Omental fat pad (tissue), 4 donors: ENCODE results near the gene PAX3. TPM values are rescaled to one million over a fixed set of nuclear protein-coding genes. Genes with fewer than 3 reads are reported as not detected.

Experiments used
- ATAC-seq: fragments of 150-250 bp; one replicate; pipeline ENCODE4 v1.9.1; 2016; ENCODE audit warnings: mild to moderate bottlenecking, moderate library complexity; ENCODE audit not compliant: low FRiP score
- DNase-seq: peaks from one replicate; pipeline ENCODE4 v3.0.0-alpha.2; 2019; ENCODE audit warnings: low spot score
- CTCF ChIP-seq, 3 donors: fragments of 450-650 bp; IDR thresholded peaks; one replicate each; pipeline ENCODE4 v1.5.1; 2016 to 2017; ENCODE audit warnings: antibody characterized with exemption in 3 of 3, mild to moderate bottlenecking in 3 of 3, moderate library complexity in 2 of 3
- total RNA-seq, 4 donors: library from RNA; depleted of rRNA; stranded (reverse); fragments of >200 nt; gene quantifications; one replicate each; pipeline ENCODE4 v1.1.0, GENCODE V29; 2016

Gene PAX3
- total RNA-seq, 4 donors from 2014 or later = not detected

- ATAC-seq (no peak), DNase-seq (no peak)
- no peak for TF ChIP-seq CTCF (IDR thresholded peaks at IDR 0.05)
These were observed 11.0 kb upstream of the PAX3 start for GRCh38 chr2:222309766-222310165.

DNA sequence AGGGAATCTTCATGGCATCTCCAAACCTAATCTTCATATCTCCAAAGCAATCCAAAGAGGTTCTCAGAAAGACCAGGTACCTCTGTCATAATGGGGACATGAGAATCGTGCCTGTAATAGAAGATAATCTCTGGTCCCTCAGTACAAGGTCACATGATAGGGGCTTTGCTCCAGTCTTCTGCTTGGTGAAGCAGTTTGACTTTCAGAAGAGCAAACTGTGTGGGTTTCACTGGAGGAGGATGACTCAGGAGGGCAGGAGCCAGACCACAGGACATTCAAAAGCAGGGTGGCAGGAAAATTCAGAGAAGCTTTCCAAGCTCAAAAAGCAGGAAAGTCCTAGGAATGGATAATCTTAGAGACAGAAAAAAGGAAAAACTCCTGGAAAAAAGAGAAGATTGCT, 10.6 kb upstream of the PAX3 start:
- TF ChIP-seq CTCF (IDR thresholded peaks at IDR 0.05) = no peak
- DNase-seq (no peak), ATAC-seq (no peak)

GRCh38 chr2:222307978-222308730, 9.4 kb upstream of the PAX3 start:
- TF ChIP-seq CTCF (IDR thresholded peaks at IDR 0.05) = no peak
- DNase-seq (no peak), ATAC-seq (no peak)

DNA sequence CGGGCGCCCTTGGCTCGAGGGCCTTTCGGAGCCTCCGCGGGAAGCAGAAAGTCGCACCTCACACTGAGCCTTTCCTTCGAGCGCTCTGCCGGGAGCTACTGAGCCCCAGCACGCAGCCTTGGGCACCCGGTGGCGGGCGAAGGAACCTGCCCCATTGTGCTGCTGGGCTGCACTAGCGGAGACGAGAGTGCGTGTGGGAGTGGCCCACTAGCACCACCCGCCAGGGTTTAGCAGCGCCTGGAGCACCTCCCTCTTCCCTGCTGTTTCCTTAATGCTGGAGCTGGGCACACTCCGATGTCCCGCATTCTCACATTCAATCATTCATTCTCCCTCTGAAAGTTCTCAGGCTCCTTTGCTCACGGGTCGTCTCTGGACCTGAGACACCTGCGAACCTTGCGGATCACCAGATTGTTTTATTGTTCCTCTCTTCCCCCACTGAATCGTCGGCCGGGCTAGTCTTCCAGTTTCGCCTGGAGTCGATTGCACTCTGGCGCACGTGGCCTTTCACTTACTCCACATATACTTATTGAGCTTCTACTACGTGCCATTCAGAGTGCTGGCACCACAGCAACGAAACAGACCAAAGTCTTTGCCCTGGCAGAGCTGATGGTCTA, 8.5 kb upstream of the PAX3 start:
- TF ChIP-seq CTCF (IDR thresholded peaks at IDR 0.05) = no peak
- ATAC-seq (peak; percentile 39), DNase-seq (no peak)

GRCh38 chr2:222306393-222307142, 7.8 kb upstream of the PAX3 start:
- no peak for DNase-seq
- ATAC-seq = no peak
- no peak for TF ChIP-seq CTCF (IDR thresholded peaks at IDR 0.05)

DNA sequence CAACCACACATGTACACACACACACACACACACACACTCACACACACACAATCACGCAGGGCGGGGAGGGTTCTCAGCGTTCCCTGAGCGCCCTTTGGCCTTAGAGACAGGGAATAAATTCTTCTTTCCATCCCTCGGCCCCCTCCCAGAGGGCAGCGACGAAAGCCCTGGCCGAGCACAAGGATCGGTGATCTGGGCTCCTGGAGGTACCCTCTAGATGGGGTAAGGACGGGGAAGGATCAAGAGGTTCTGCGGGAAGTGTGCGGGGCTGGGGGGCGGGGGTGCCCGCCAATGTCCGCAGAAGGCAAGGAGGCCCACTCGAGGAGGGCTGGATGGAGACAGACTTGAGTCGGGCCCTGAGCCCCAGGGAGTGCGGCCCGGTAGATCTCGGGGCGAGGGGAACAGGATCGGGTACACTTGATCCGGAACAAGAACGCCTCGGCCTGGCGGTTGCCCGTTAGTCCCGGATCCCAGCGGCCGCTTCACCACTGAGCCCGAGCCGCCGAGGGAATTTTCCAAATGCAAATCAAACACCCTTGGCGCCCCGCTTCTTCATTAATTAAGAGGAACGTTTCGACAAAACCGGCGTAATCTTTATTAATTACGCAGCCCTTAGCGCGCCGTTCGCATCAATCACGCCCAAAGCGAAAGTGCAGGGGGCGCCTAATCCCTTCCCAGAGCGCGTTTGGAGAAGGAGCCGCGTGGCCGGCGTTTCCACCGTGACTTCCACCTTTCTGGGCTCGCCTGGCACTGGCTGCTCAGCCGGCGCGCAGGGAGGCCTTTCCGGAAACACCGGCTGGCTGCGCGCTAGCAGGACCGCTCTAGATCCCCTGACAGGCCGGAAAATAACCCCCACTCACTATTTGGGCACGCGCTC, 7.0 kb upstream of the PAX3 start:
- ATAC-seq = peak; percentile 46
- DNase-seq = no peak
- TF ChIP-seq CTCF (IDR thresholded peaks at IDR 0.05) = no peak
